Stimulated activated CD4-positive, alpha-beta T cell treated with anti-CD3 and anti-CD28 coated beads, Interleukin-1b, Interleukin-23, amount 100 ng/mL, for 4 hours (primary cell): Measurements from ENCODE around the gene SPINK1.
"Not testable (repeated sequence)": the region's sequence is repeated elsewhere in the genome, so short reads cannot be mapped to it uniquely, and the experiment has no call there.

Experiments
- DNase-seq, 2 donors: peaks; one replicate each; pipeline ENCODE4 v3.0.0-alpha.2; 2020; ENCODE audit warnings: low read depth in 2 of 2

SPINK1 gene

GRCh38 chr5:147809830-147810666 is 21.4 kb downstream of the SPINK1 start:
- no peak for DNase-seq

DNA sequence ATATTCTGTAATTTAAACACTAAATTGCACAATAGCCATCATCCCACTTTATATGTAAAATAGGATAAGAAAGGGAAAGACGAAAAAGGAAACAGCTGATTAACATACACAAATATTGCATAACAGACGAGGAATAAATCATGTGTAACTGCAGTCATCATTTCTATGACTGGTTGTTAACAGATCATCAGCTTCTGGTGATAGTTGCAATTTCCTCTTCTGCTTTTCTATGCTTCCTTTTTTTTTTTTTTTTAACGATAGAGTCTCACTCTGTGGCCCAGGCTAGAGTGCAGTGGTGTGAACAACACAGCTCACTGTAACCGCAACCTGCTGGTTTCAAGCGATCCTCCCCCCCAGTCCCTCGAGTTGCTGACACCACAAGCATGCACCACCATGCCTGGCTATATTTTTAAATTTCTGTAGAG is 26.4 kb downstream of the SPINK1 start:
- no peak for DNase-seq

DNA sequence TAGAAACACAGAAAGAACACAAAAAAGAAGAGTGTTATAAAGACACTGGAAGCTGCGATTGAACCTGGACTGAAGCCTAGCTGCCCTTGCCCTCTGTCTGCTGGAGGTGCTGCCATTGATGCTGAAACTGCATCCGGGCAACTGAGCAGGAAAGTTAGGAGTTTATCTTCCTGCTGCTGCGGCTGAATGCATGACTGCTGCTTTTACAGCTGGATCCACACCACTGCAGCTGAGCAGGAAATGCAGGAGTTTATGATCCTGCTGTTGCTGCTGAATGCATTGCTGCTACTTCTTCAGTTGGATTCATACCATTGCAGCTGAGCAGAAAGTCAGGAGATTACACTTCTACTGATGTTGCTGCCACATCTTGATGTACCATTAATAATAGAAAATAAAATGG is 27.1 kb downstream of the SPINK1 start:
- no peak for DNase-seq

- no peak for DNase-seq
These were observed 27.5 kb downstream of the SPINK1 start for GRCh38 chr5:147803926-147804325.

- DNase-seq = not testable (repeated sequence)
These were observed 28.3 kb downstream of the SPINK1 start for GRCh38 chr5:147803161-147803560.

GRCh38 chr5:147801461-147801860 is 30.0 kb downstream of the SPINK1 start:
- DNase-seq = no peak

- no peak for DNase-seq
These were observed 31.0 kb downstream of the SPINK1 start for GRCh38 chr5:147800491-147800890.

- no peak for DNase-seq
These were observed 34.7 kb downstream of the SPINK1 start for GRCh38 chr5:147796556-147797308.

DNA sequence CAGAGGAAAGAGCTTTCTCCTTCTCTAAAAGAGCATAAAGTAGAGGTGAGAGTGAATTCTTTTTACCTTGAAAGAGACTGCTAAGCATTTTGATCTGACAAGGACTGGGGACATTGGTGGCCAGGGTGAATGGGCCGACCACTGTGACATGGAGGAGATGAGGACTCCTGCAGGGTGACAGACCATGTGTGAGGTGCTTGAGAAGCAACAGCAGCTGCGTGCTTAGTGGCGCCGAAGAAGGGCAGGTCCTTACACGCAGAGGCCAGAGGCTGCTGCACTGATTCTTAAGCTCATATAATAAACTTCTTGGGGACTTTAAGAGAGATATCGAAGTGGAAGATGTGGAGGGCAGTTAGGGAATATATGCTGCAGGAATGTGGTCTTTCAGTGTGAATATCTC is 40.3 kb downstream of the SPINK1 start:
- no peak for DNase-seq

- DNase-seq = no peak
These were observed 41.7 kb downstream of the SPINK1 start for GRCh38 chr5:147789820-147790219.

GRCh38 chr5:147788023-147788422 is 43.4 kb downstream of the SPINK1 start:
- no peak for DNase-seq

- DNase-seq = no peak
These were observed 45.3 kb downstream of the SPINK1 start for GRCh38 chr5:147786142-147786541.

DNA sequence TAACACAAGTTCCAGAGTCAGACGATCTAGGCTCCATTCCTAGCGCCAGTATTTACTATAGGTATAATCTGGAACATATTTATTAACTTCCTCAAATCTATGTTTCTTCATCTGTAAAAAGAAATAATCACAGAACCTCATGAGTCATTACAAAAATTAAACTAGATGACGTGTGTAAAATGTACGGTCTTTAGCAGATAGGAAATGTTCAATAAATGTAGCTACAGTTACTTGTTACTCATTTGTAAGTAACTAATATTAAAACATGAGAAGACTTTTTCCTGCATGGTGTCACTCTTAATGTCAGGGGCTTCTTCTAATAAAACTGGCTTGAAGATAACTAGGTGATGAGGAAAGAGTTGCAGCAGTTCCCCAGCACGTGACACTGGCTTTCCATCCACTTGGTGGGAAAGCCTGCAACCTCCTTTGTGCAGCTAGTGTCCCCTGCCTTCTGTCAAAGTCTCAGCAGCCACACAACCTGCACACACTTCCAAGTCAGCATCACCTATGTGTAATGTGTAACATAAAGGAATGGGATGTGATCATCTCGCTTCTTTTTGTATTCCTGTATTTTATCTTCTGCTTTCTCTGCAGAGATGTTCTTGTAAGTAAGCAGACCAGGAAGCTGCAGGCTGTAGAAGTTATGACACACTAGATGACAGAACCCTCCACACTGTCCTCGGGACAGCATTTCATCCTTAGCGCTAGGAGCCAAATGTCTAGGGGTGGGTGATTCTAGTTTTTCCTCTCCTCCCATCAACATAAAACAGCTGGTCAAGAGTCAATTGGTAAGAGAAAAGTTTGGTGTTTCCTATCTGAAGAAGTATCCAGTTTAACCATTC is 47.1 kb downstream of the SPINK1 start:
- no peak for DNase-seq

- DNase-seq = peak; percentile 54 to 55
These were observed 49.1 kb downstream of the SPINK1 start, which contains the start of gene JAKMIP2 for GRCh38 chr5:147782110-147783028. TSS of gene JAKMIP2 (minus strand) at chr5:147782728. CDS start at chr5:147671806, 110,922 bp downstream.

DNA sequence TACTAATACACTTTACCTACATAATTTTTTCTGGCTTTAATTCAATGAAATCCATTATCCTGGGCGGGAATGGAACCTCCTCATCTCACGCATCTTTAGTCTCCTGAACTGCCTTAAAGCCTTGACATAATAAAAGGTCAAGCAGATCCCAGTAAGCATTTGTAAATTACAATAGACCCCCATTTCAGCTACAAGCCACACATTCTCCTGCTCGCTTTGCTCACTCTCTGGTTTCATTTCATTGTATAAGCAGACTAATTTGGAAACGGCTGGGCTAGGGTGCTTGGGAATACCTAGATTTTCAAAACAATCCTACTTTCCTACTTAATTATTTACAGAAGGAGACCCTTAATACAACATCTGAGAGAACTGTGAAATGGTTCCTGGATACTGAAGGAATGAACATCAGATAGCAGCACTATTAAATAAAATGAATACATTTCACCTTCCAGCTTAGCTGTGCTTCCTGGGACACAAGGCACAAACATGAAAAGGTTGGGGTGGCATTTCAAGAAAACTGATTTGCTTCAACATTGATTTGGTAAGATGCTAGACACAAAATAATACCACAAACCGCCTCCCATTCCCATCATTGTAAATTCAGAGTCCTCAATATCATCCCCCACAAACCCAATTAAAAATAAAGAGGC is 50.4 kb downstream of the SPINK1 start:
- DNase-seq = no peak

DNA sequence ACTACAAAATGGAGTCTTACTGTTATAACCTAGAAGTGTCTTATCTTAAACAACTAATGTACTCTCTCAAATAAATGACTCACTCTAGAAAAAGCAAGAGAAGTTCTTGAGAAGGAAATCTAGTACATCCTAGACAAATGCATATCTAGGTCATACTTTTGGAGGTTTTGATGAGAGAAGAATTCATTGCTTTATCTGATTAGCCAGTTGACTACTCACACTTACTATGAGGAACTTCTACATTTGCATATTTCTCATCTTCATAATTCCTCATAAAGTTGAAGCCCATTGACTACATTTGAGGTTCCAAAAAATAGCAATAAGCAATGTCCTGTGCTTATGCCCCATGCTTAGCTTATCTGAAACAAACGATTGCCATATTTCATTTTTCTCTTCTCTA is 51.8 kb downstream of the SPINK1 start:
- no peak for DNase-seq

- no peak for DNase-seq
These were observed 54.5 kb downstream of the SPINK1 start for GRCh38 chr5:147776989-147777388.
